Adrenal gland (tissue), 5 donors: ENCODE results near the gene OGT.

Experiments used
- CTCF ChIP-seq, 6 experiments: fragments of 450-650 bp in 4 of 6; fragments of 200-600 bp in 2 of 6; sonication (generic) in 1 of 6; IDR thresholded peaks; 1 replicate in 5 of 6; 2 replicates in 1 of 6; pipeline versions ENCODE4 v1.5.1 to v1.8.0; 2016 to 2021; ENCODE audit warnings: antibody characterized with exemption in 6 of 6, mild to moderate bottlenecking in 2 of 6, moderate library complexity in 1 of 6
- POLR2A ChIP-seq, 2 donors: fragments of 450-650 bp; IDR thresholded peaks; one replicate each; pipeline ENCODE4 v1.6.1; 2017; ENCODE audit warnings: antibody characterized with exemption in 2 of 2, mild to moderate bottlenecking in 2 of 2, moderate library complexity in 1 of 2
- donor health status: DM: no; HTN: no; CAD: no.

- no peak for TF ChIP-seq CTCF (IDR thresholded peaks at IDR 0.05)
- no peak for TF ChIP-seq POLR2A (IDR thresholded peaks at IDR 0.05)
Observed at GRCh38 chrX:71532078-71532752, 689 bp upstream of the OGT start.
